Fibroblast of the aortic adventitia (primary cell): ENCODE results near the gene TIPRL. TPM values are rescaled to one million over a fixed set of nuclear protein-coding genes. Genes with fewer than 3 reads are reported as not detected.

Experiments
- DNase-seq: peaks from one replicate; pipeline ENCODE4 v3.0.0-alpha.2; 2010; ENCODE audit warnings: low read depth
- H3K4me3 ChIP-seq: 2 replicates; pipeline ENCODE4 v1.5.1; 2011; ENCODE audit warnings: low read depth, mild to moderate bottlenecking, control low read depth, low read length, moderate library complexity
- CTCF ChIP-seq: IDR thresholded peaks from 2 replicates; pipeline ENCODE4 v1.5.1; 2011; ENCODE audit warnings: mild to moderate bottlenecking, low read length, control low read depth, inconsistent platforms; ENCODE audit not compliant: insufficient read depth
- total RNA-seq: library from RNA; depleted of rRNA; stranded (reverse); fragments of >200 nt; gene quantifications from 2 replicates; pipeline ENCODE4 v1.2.3, GENCODE V29; 2012; ENCODE audit warnings: low replicate concordance

Gene TIPRL
- total RNA-seq, 1 donor = 41.7 TPM

- peak within 1 kb of the TSS; percentile 80 for H3K4me3 ChIP-seq
- DNase-seq = peak; percentile 33
- TF ChIP-seq CTCF = peak; percentile 11
Measured at GRCh38 chr1:168136709-168137514, 41.9 kb upstream of the TIPRL start, which contains the start of gene GPR161. TSS of gene GPR161 (minus strand) at chr1:168136930. CDS start at chr1:168104850, 32,080 bp downstream.

- TF ChIP-seq CTCF = no peak
- H3K4me3 ChIP-seq = peak overlapping the region; percentile 80
- no peak for DNase-seq
Measured at GRCh38 chr1:168137515-168137821, 41.3 kb upstream of the TIPRL start.

GRCh38 chr1:168138134-168138533 lies 40.6 kb upstream of the TIPRL start:
- H3K4me3 ChIP-seq = no peak overlapping the region
- DNase-seq = peak; percentile 16
- TF ChIP-seq CTCF = no peak

- no peak overlapping the region for H3K4me3 ChIP-seq
- DNase-seq = no peak
- TF ChIP-seq CTCF = no peak
Measured at GRCh38 chr1:168139070-168139469, 39.7 kb upstream of the TIPRL start.

GRCh38 chr1:168141871-168142385 lies 36.8 kb upstream of the TIPRL start:
- TF ChIP-seq CTCF = no peak
- DNase-seq = no peak
- H3K4me3 ChIP-seq = no peak overlapping the region

- no peak overlapping the region for H3K4me3 ChIP-seq
- peak; percentile 83 for DNase-seq
Measured at GRCh38 chr1:168145184-168146159, 33.3 kb upstream of the TIPRL start.

More at GRCh38 chr1:168145184-168146159, 33.3 kb upstream of the TIPRL start:
- peak; percentile 100 for TF ChIP-seq CTCF
